HepG2 (cell line): Measurements from ENCODE around the gene CCDC59. TPM values are rescaled to one million over a fixed set of nuclear protein-coding genes. Genes with fewer than 3 reads are reported as not detected.

Source experiments
- ATF2 ChIP-seq: sonication (generic); formaldehyde crosslinking; IDR thresholded peaks from 2 replicates; pipeline ENCODE4 v1.4.0; 2020; ENCODE audit warnings: missing genetic modification reagents
- ATF4 ChIP-seq, 2 experiments: fragments of 450-650 bp in 1 of 2; sonication (generic) in 1 of 2; formaldehyde crosslinking; IDR thresholded peaks; 2 replicates each; pipeline versions ENCODE4 v1.5.0 to v1.8.0; 2020 to 2022; ENCODE audit warnings: mild to moderate bottlenecking in 1 of 2, missing genetic modification reagents in 1 of 2
- CHD4 ChIP-seq: fragments of 200-600 bp; sonication (generic); IDR thresholded peaks from 2 replicates; pipeline ENCODE4 v1.7.0; 2017; ENCODE audit warnings: mild to moderate bottlenecking, low read length, borderline replicate concordance
- ETS1 ChIP-seq: sonication (generic); formaldehyde crosslinking; IDR thresholded peaks from 2 replicates; pipeline ENCODE4 v1.4.0; 2020; ENCODE audit warnings: missing genetic modification reagents
- HNRNPUL1 ChIP-seq: fragments of 200-400 bp; formaldehyde crosslinking; IDR thresholded peaks from 2 replicates; pipeline ENCODE4 v1.6.1; 2017; ENCODE audit warnings: low read depth, mild to moderate bottlenecking, low read length, moderate library complexity
- HOXA7 ChIP-seq: sonication (generic); formaldehyde crosslinking; IDR thresholded peaks from 2 replicates; pipeline ENCODE4 v1.8.1; 2022; ENCODE audit warnings: mild to moderate bottlenecking, missing genetic modification reagents, moderate library complexity
- HOXA9 ChIP-seq: sonication (generic); formaldehyde crosslinking; IDR thresholded peaks from 2 replicates; pipeline ENCODE4 v1.8.1; 2022; ENCODE audit warnings: missing genetic modification reagents, mild to moderate bottlenecking, moderate library complexity, borderline replicate concordance
- KDM2A ChIP-seq: sonication (generic); formaldehyde crosslinking; IDR thresholded peaks from 2 replicates; pipeline ENCODE4 v1.4.0; 2020; ENCODE audit warnings: low read depth, missing genetic modification reagents, borderline replicate concordance
- PLSCR1 ChIP-seq: sonication (generic); formaldehyde crosslinking; IDR thresholded peaks from 2 replicates; pipeline ENCODE4 v1.5.0; 2020; ENCODE audit warnings: missing genetic modification reagents, mild to moderate bottlenecking, borderline replicate concordance
- PRPF4 ChIP-seq: fragments of 200-400 bp; formaldehyde crosslinking; IDR thresholded peaks from 2 replicates; pipeline ENCODE4 v1.6.1; 2016; ENCODE audit warnings: low read length, low read depth; ENCODE audit not compliant: poor library complexity, severe bottlenecking
- SIN3B ChIP-seq: fragments of 150-350 bp; IDR thresholded peaks from 2 replicates; pipeline ENCODE4 v1.6.1; 2014; ENCODE audit warnings: low read length
- TBX2 ChIP-seq: sonication (generic); formaldehyde crosslinking; IDR thresholded peaks from 2 replicates; pipeline ENCODE4 v1.5.0; 2020; ENCODE audit warnings: missing genetic modification reagents, mild to moderate bottlenecking, borderline replicate concordance
- ZBTB33 ChIP-seq: sonication (generic); formaldehyde crosslinking; IDR thresholded peaks from 2 replicates; pipeline ENCODE4 v1.4.0; 2020; ENCODE audit warnings: missing genetic modification reagents
- ZKSCAN8 ChIP-seq: IDR thresholded peaks from 2 replicates; pipeline ENCODE4 v1.6.1; 2016; ENCODE audit warnings: borderline replicate concordance, missing genetic modification reagents, missing compliant biosample characterization
- ZNF160 ChIP-seq: sonication (generic); formaldehyde crosslinking; IDR thresholded peaks from 2 replicates; pipeline ENCODE4 v1.8.0; 2022; ENCODE audit warnings: mild to moderate bottlenecking, inconsistent platforms, missing genetic modification reagents
- ZNF253 ChIP-seq: sonication (generic); formaldehyde crosslinking; IDR thresholded peaks from 2 replicates; pipeline ENCODE4 v1.8.0; 2022; ENCODE audit warnings: mild to moderate bottlenecking, missing genetic modification reagents, borderline replicate concordance
- ZNF281 ChIP-seq: sonication (generic); formaldehyde crosslinking; IDR thresholded peaks from 2 replicates; pipeline ENCODE4 v1.4.0; 2020; ENCODE audit warnings: missing genetic modification reagents, borderline replicate concordance
- ZNF337 ChIP-seq: sonication (generic); formaldehyde crosslinking; IDR thresholded peaks from 2 replicates; pipeline ENCODE4 v1.5.1; 2020; ENCODE audit warnings: missing genetic modification reagents, low read depth, mild to moderate bottlenecking, borderline replicate concordance
- ZNF558 ChIP-seq: sonication (generic); formaldehyde crosslinking; IDR thresholded peaks from 2 replicates; pipeline ENCODE4 v1.9.0; 2022; ENCODE audit warnings: mild to moderate bottlenecking, missing genetic modification reagents, borderline replicate concordance
- ZNF619 ChIP-seq: sonication (generic); formaldehyde crosslinking; IDR thresholded peaks from 2 replicates; pipeline ENCODE4 v1.4.0; 2020; ENCODE audit warnings: mild to moderate bottlenecking, missing genetic modification reagents
- polyA plus RNA-seq, 8 experiments: library from polyadenylated mRNA; depleted of rRNA in 3 of 8; stranded (reverse) in 7 of 8; unstranded in 1 of 8; fragments of >200 nt; fragmentation: Illumina TruSeq in 4 of 8; extraction: Trizol in 4 of 8; gene quantifications; 2 replicates each; pipeline versions ENCODE4 v1.2.1 to v1.2.3, GENCODE V29; 2011 to 2016; ENCODE audit warnings: low read depth in 4 of 8, missing spikeins in 1 of 8, mixed read lengths in 1 of 8; ENCODE audit not compliant: insufficient read depth in 1 of 8
- total RNA-seq, 5 experiments: library from RNA; depleted of rRNA; stranded (reverse); fragments of >200 nt; fragmentation: Illumina TruSeq; extraction: Trizol; gene quantifications; 2 replicates each; pipeline ENCODE4 v1.2.3, GENCODE V29; 2016; ENCODE audit warnings: low read depth in 1 of 5

CCDC59 gene
- total and polyA plus RNA-seq, 2 of the 13 experiments (the other 11 are each of a cell fraction or from before 2014, with no cell fraction given) = 16.1 to 81.3 TPM

- no peak for TF ChIP-seq ZNF160 (CRISPR knock-in tag)
- no peak for TF ChIP-seq ATF4 (CRISPR knock-in tag; IDR thresholded peaks at IDR 0.05)
- no peak for TF ChIP-seq ZNF558 (CRISPR knock-in tag)
- no peak for TF ChIP-seq HOXA7
- no peak for TF ChIP-seq ZNF337 (CRISPR knock-in tag)
- TF ChIP-seq ATF2 (CRISPR knock-in tag) = no peak
- no peak for TF ChIP-seq ZKSCAN8 (CRISPR knock-in tag)
- no peak for TF ChIP-seq HOXA9 (CRISPR knock-in tag)
- no peak for TF ChIP-seq CHD4
- TF ChIP-seq ZNF253 (CRISPR knock-in tag) = no peak
- no peak for TF ChIP-seq ZBTB33 (CRISPR knock-in tag)
- no peak for TF ChIP-seq PRPF4
- TF ChIP-seq ZNF619 (CRISPR knock-in tag) = no peak
- peak; percentile 57; the same call in 1 of the 2 replicates for TF ChIP-seq KDM2A (CRISPR knock-in tag)
- no peak for TF ChIP-seq PLSCR1 (CRISPR knock-in tag)
- TF ChIP-seq HNRNPUL1 = no peak
- peak; percentile 53; the same call in 1 of the 2 replicates for TF ChIP-seq ZNF281 (CRISPR knock-in tag)
- no peak for TF ChIP-seq SIN3B
- TF ChIP-seq ETS1 (CRISPR knock-in tag) = no peak
- TF ChIP-seq TBX2 (CRISPR knock-in tag) = peak; percentile 49; the same call in 1 of the 2 replicates
Measured at GRCh38 chr12:82314406-82314892, 43.7 kb downstream of the CCDC59 start (continued).
